SK-N-SH (cell line): ENCODE data around the gene EGLN3. TPM values are rescaled to one million over a fixed set of nuclear protein-coding genes. Genes with fewer than 3 reads are reported as not detected.
"Not testable (repeated sequence)": the region's sequence is repeated elsewhere in the genome, so short reads cannot be mapped to it uniquely, and the experiment has no call there.

Experiments
- CTCF ChIA-PET: fragments of 300-600, 350-600 bp; formaldehyde crosslinking; extraction: SDS; loops from one replicate; lab custom pipeline; 2021; lab: Yijun Ruan, JAX
- POLR2A ChIA-PET: fragments of 350-600 bp; sonication (Branson Sonifier 250); formaldehyde crosslinking; extraction: SDS; loops from one replicate; lab custom pipeline; 2020; ENCODE audit warnings: antibody characterized with exemption, inconsistent platforms; lab: Yijun Ruan, JAX
- DNase-seq: peaks from one replicate; pipeline ENCODE4 v3.0.0; 2012
- H2AFZ ChIP-seq: fragments of 200-600 bp; sonication (generic); 2 replicates; pipeline ENCODE4 v1.8.1; 2016; ENCODE audit warnings: antibody characterized with exemption, mild to moderate bottlenecking, low read depth
- H3F3A ChIP-seq: fragments of 200-600 bp; sonication (generic); replicated peaks from 2 replicates; pipeline ENCODE3; 2016; ENCODE audit warnings: antibody characterized with exemption, mild to moderate bottlenecking; ENCODE audit not compliant: insufficient read depth
- H3K27ac ChIP-seq, 2 experiments: fragments of 200-500 bp in 1 of 2; fragments of 200-600 bp in 1 of 2; sonication (Bioruptor generic) in 1 of 2; sonication (generic), shearing (Covaris generic) in 1 of 2; 2 replicates each; pipeline versions ENCODE4 v1.5.1 to v1.6.1; 2014 to 2016; ENCODE audit warnings: low read depth in 2 of 2, inconsistent platforms in 1 of 2, low read length in 1 of 2, mild to moderate bottlenecking in 1 of 2, mixed read lengths in 1 of 2
- H3K27me3 ChIP-seq: fragments of 200-600 bp; sonication (generic), shearing (Covaris generic); 2 replicates; pipeline ENCODE4 v1.6.1; 2016; ENCODE audit warnings: mixed run types; ENCODE audit not compliant: insufficient read depth
- H3K36me3 ChIP-seq, 2 experiments: fragments of 200-500 bp in 1 of 2; fragments of 200-600 bp in 1 of 2; sonication (Bioruptor generic) in 1 of 2; sonication (generic) in 1 of 2; replicated peaks in 1 of 2; 2 replicates each; pipeline versions ENCODE3 to v1.5.1; 2014 to 2016; ENCODE audit warnings: low read length in 1 of 2, mild to moderate bottlenecking in 1 of 2; ENCODE audit not compliant: insufficient read depth in 2 of 2, control insufficient read depth in 1 of 2
- H3K4me1 ChIP-seq, 2 experiments: fragments of 200-500 bp in 1 of 2; fragments of 200-600 bp in 1 of 2; sonication (Bioruptor generic) in 1 of 2; sonication (generic), shearing (Covaris generic) in 1 of 2; 2 replicates each; pipeline versions ENCODE4 v1.5.1 to v1.6.1; 2014 to 2016; ENCODE audit warnings: low read depth in 1 of 2, low read length in 1 of 2, mixed run types in 1 of 2; ENCODE audit not compliant: insufficient read depth in 2 of 2, control insufficient read depth in 1 of 2
- H3K4me2 ChIP-seq: fragments of 200-600 bp; sonication (generic), shearing (Covaris generic); 2 replicates; pipeline ENCODE4 v1.6.1; 2017; ENCODE audit warnings: mixed run types
- H3K4me3 ChIP-seq, 2 experiments: fragments of 200-500 bp in 1 of 2; fragments of 200-600 bp in 1 of 2; sonication (Bioruptor generic) in 1 of 2; sonication (generic), shearing (Covaris generic) in 1 of 2; 2 replicates each; pipeline versions ENCODE4 v1.5.1 to v1.8.1; 2014 to 2016; ENCODE audit warnings: low read depth in 2 of 2, inconsistent platforms in 1 of 2, low read length in 1 of 2, mild to moderate bottlenecking in 1 of 2, mixed read lengths in 1 of 2, moderate library complexity in 1 of 2
- H3K79me2 ChIP-seq: fragments of 200-600 bp; sonication (generic); 2 replicates; pipeline ENCODE4 v1.8.1; 2017; ENCODE audit warnings: mild to moderate bottlenecking; ENCODE audit not compliant: insufficient read depth
- H3K9ac ChIP-seq: fragments of 200-600 bp; sonication (generic); 2 replicates; pipeline ENCODE4 v1.6.1; 2017; ENCODE audit warnings: mixed run types
- H3K9me2 ChIP-seq: fragments of 200-600 bp; sonication (generic); 2 replicates; pipeline ENCODE4 v1.6.1; 2017; ENCODE audit warnings: mixed run types
- H3K9me3 ChIP-seq: fragments of 200-600 bp; sonication (generic); 2 replicates; pipeline ENCODE4 v1.6.1; 2017; ENCODE audit warnings: mixed run types, mild to moderate bottlenecking, moderate library complexity
- H4K20me1 ChIP-seq: fragments of 200-600 bp; sonication (generic); 2 replicates; pipeline ENCODE4 v1.6.1; 2017; ENCODE audit warnings: mild to moderate bottlenecking, mixed run types; ENCODE audit not compliant: insufficient read depth
- CHD2 ChIP-seq: fragments of 150-350 bp; IDR thresholded peaks from 2 replicates; pipeline ENCODE4 v1.6.1; 2018; ENCODE audit warnings: low read length; ENCODE audit not compliant: partially characterized antibody
- EP300 ChIP-seq, 2 experiments: IDR thresholded peaks; 2 replicates each; pipeline versions ENCODE4 v1.4.0 to v1.6.1; 2012; ENCODE audit warnings: borderline replicate concordance in 1 of 2, low read depth in 1 of 2, low read length in 1 of 2
- FOSL2 ChIP-seq: IDR thresholded peaks from 2 replicates; pipeline ENCODE4 v1.4.0; 2012; ENCODE audit warnings: low read depth, mild to moderate bottlenecking, moderate library complexity, borderline replicate concordance
- FOXM1 ChIP-seq: IDR thresholded peaks from 2 replicates; pipeline ENCODE4 v1.4.0; 2012; ENCODE audit warnings: low read depth, mild to moderate bottlenecking
- MEF2A ChIP-seq: IDR thresholded peaks from 2 replicates; pipeline ENCODE4 v1.4.0; 2012; ENCODE audit warnings: low read depth, borderline replicate concordance
- MXI1 ChIP-seq: IDR thresholded peaks from 2 replicates; pipeline ENCODE4 v1.6.1; 2012; ENCODE audit warnings: mild to moderate bottlenecking, low read depth, low read length, improper control_type of control experiment
- NRF1 ChIP-seq: IDR thresholded peaks from 2 replicates; pipeline ENCODE4 v1.6.1; 2012; ENCODE audit warnings: low read depth, mild to moderate bottlenecking, low read length
- POLR2AphosphoS5 ChIP-seq: IDR thresholded peaks from 2 replicates; pipeline ENCODE4 v1.6.1; 2012; ENCODE audit warnings: low read depth, low read length
- RAD21 ChIP-seq: IDR thresholded peaks from 2 replicates; pipeline ENCODE4 v1.6.1; 2012; ENCODE audit warnings: mild to moderate bottlenecking, low read length
- RCOR1 ChIP-seq: fragments of 150-350 bp; IDR thresholded peaks from 2 replicates; pipeline ENCODE4 v1.6.1; 2017; ENCODE audit warnings: antibody characterized with exemption, low read length
- RXRA ChIP-seq: IDR thresholded peaks from 2 replicates; pipeline ENCODE4 v1.4.0; 2012; ENCODE audit warnings: low read depth, mild to moderate bottlenecking, borderline replicate concordance
- TAF1 ChIP-seq: IDR thresholded peaks from 2 replicates; pipeline ENCODE4 v1.6.1; 2012; ENCODE audit warnings: low read depth, mild to moderate bottlenecking, low read length, moderate library complexity, borderline replicate concordance
- TCF12 ChIP-seq: IDR thresholded peaks from 2 replicates; pipeline ENCODE4 v1.4.0; 2012
- USF1 ChIP-seq: IDR thresholded peaks from 2 replicates; pipeline ENCODE4 v1.4.0; 2012; ENCODE audit warnings: low read depth, borderline replicate concordance
- USF2 ChIP-seq: fragments of 150-350 bp; IDR thresholded peaks from 2 replicates; pipeline ENCODE4 v1.6.1; 2017; ENCODE audit warnings: antibody characterized with exemption, low read length, low read depth, borderline replicate concordance
- WGBS: methylation state at CpG from one replicate; pipeline ENCODE4 v1.1.6; 2017; ENCODE audit warnings: low lambda C conversion rate; 5-methylcytosine and 5-hydroxymethylcytosine counted together
- polyA plus RNA-seq, 3 experiments: library from polyadenylated mRNA; depleted of rRNA; stranded (reverse); fragments of >200 nt; gene quantifications; 2 replicates each; pipeline ENCODE4 v1.2.3, GENCODE V29; 2012

EGLN3 gene
- polyA plus RNA-seq, 1 of the 3 experiments (the other 2 are of a cell fraction), result 0.31 TPM

GRCh38 chr14:33928895-33929294 is 22.0 kb downstream of the EGLN3 start (continued):
- TF ChIP-seq FOXM1 (no peak), RCOR1 (no peak), MXI1 (no peak), FOSL2 (no peak), USF1 (no peak)

GRCh38 chr14:33927944-33928343 is 22.9 kb downstream of the EGLN3 start:
- Histone ChIP-seq H3K36me3 (no peaks in the 10 kb centered on the region), H3K4me2 (no peak overlapping the region), H3K4me3 (no peak overlapping the region), H3K27ac (no peak overlapping the region), H4K20me1 (no peaks in the 10 kb centered on the region), H3F3A (no peaks in the 10 kb centered on the region), H3K27me3 (no peaks in the 10 kb centered on the region), H3K79me2 (no peaks in the 10 kb centered on the region), H3K4me1 (peaks cover 5 to 11% of the 10 kb centered on the region in 2 experiments; a peak in 3 of 4 replicates), H3K9ac (no peak overlapping the region), H3K9me2 (no peaks in the 10 kb centered on the region), H2AFZ (no peak overlapping the region), H3K9me3 (no peaks in the 10 kb centered on the region)
- TF ChIP-seq RXRA, result no peak
- TF ChIP-seq NRF1, result no peak
- no peak for TF ChIP-seq MEF2A
- TF ChIP-seq USF2, result no peak
- no peak for TF ChIP-seq POLR2AphosphoS5
- no peak for TF ChIP-seq FOXM1
- no peak for TF ChIP-seq RCOR1
- TF ChIP-seq TCF12, result no peak
- no peak for TF ChIP-seq EP300 (IDR thresholded peaks at IDR 0.05; ENCODE audit: borderline replicate concordance in 1 of 2, low read depth in 1 of 2, low read length in 1 of 2)
- no peak for TF ChIP-seq CHD2
- TF ChIP-seq RAD21, result no peak
- TF ChIP-seq TAF1, result no peak
- ChIA-PET POLR2A (no interaction called here), CTCF (interaction anchor here (0.6 to 0.7 kb wide), 2 partner anchors 18 kb away, joined by 3 to 4 read pairs; no protein-coding TSS in a partner anchor)
- 73% methylated on average over 4 of the region's 4 CpGs for WGBS
- DNase-seq, result no peak

- H3K9ac ChIP-seq, POLR2A ChIA-PET: not testable (repeated sequence)
- 77% methylated on average over 4 of the region's 4 CpGs for WGBS
Measured at GRCh38 chr14:33926967-33927366, 23.9 kb downstream of the EGLN3 start.

More at GRCh38 chr14:33926967-33927366, 23.9 kb downstream of the EGLN3 start:
- DNase-seq, H3K79me2 ChIP-seq, CTCF ChIA-PET, H2AFZ ChIP-seq, H3K9me2 ChIP-seq, H3K4me2 ChIP-seq, H3F3A ChIP-seq, H3K36me3 ChIP-seq, H3K4me3 ChIP-seq, H3K27me3 ChIP-seq, H3K27ac ChIP-seq, H3K9me3 ChIP-seq, H4K20me1 ChIP-seq: not testable (repeated sequence)
- H3K4me1 ChIP-seq, result peaks cover 0 to 11% of the 10 kb centered on the region in 2 experiments; a peak in 3 of 4 replicates
